ENCODE data around the gene C4A. TPM values are rescaled to one million over a fixed set of nuclear protein-coding genes. Genes with fewer than 3 reads are reported as not detected.
"Not testable (repeated sequence)": the region's sequence is repeated elsewhere in the genome, so short reads cannot be mapped to it uniquely, and the experiment has no call there.

Gene C4A
- total RNA-seq, 1 experiment from 2014 or later: 8.1 TPM

DNA sequence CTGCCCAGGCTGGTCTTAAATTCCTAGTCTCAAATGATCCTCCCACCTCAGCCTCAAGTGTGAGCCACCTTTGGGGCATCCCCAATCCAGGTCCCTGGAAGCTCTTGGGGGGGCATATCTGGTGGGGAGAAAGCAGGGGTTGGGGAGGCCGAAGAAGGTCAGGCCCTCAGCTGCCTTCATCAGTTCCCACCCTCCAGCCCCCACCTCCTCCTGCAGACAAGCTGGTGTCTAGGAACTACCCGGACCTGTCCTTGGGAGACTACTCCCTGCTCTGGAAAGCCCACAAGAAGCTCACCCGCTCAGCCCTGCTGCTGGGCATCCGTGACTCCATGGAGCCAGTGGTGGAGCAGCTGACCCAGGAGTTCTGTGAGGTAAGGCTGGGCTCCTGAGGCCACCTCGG is 57.0 kb downstream of the C4A start:
- ATAC-seq; H3K36me3 ChIP-seq (ENCODE audit: control insufficient read depth, insufficient read depth, low read length); BruUV-seq (replicated peaks); CTCF ChIA-PET; H3K27me3 ChIP-seq (ENCODE audit: control insufficient read depth, insufficient read depth, low read length); POLR2A ChIA-PET; H3K9me3 ChIP-seq (ENCODE audit: control insufficient read depth, insufficient read depth, low read depth, low read length); in situ Hi-C loops (cut with HindIII; ENCODE audit: low pct_unique_long_range_greater_than_20kb, low sequenced_read_pairs); H3K27ac ChIP-seq (ENCODE audit: low read length); DNase-seq (ENCODE audit: low read depth, low spot score); H3K4me3 ChIP-seq (ENCODE audit: low read depth in 2 of 2, low read length in 2 of 2); H3K4me1 ChIP-seq (ENCODE audit: control insufficient read depth, insufficient read depth, low read length); intact Hi-C loops (cut with micrococcal nuclease; ENCODE audit: unreplicated experiment): not testable (repeated sequence)

DNA sequence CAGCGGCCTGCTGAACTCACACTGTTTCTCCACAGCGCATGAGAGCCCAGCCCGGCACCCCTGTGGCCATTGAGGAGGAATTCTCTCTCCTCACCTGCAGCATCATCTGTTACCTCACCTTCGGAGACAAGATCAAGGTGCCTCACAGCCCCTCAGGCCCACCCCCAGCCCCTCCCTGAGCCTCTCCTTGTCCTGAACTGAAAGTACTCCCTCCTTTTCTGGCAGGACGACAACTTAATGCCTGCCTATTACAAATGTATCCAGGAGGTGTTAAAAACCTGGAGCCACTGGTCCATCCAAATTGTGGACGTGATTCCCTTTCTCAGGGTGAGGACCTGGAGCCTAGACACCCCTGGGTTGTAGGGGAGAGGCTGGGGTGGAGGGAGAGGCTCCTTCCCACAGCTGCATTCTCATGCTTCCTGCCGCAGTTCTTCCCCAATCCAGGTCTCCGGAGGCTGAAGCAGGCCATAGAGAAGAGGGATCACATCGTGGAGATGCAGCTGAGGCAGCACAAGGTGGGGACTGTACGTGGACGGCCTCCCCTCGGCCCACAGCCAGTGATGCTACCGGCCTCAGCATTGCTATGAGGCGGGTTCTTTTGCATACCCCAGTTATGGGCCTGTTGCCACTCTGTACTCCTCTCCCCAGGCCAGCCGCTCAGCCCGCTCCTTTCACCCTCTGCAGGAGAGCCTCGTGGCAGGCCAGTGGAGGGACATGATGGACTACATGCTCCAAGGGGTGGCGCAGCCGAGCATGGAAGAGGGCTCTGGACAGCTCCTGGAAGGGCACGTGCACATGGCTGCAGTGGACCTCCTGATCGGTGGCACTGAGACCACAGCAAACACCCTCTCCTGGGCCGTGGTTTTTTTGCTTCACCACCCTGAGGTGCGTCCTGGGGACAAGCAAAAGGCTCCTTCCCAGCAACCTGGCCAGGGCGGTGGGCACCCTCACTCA is 57.7 kb downstream of the C4A start:
- H3K4me1 ChIP-seq (ENCODE audit: control insufficient read depth, insufficient read depth, low read length); H3K27ac ChIP-seq (ENCODE audit: low read length); POLR2A ChIA-PET; in situ Hi-C loops (cut with HindIII; ENCODE audit: low pct_unique_long_range_greater_than_20kb, low sequenced_read_pairs); intact Hi-C loops (cut with micrococcal nuclease; ENCODE audit: unreplicated experiment); DNase-seq (ENCODE audit: low read depth, low spot score); H3K4me3 ChIP-seq (ENCODE audit: low read depth in 2 of 2, low read length in 2 of 2); H3K36me3 ChIP-seq (ENCODE audit: control insufficient read depth, insufficient read depth, low read length); CTCF ChIA-PET; BruUV-seq (replicated peaks); H3K9me3 ChIP-seq (ENCODE audit: control insufficient read depth, insufficient read depth, low read depth, low read length); H3K27me3 ChIP-seq (ENCODE audit: control insufficient read depth, insufficient read depth, low read length): not testable (repeated sequence)
- 0 out of 2 replicates have a peak, but pooled peaks have one; percentile 5 for ATAC-seq

DNA sequence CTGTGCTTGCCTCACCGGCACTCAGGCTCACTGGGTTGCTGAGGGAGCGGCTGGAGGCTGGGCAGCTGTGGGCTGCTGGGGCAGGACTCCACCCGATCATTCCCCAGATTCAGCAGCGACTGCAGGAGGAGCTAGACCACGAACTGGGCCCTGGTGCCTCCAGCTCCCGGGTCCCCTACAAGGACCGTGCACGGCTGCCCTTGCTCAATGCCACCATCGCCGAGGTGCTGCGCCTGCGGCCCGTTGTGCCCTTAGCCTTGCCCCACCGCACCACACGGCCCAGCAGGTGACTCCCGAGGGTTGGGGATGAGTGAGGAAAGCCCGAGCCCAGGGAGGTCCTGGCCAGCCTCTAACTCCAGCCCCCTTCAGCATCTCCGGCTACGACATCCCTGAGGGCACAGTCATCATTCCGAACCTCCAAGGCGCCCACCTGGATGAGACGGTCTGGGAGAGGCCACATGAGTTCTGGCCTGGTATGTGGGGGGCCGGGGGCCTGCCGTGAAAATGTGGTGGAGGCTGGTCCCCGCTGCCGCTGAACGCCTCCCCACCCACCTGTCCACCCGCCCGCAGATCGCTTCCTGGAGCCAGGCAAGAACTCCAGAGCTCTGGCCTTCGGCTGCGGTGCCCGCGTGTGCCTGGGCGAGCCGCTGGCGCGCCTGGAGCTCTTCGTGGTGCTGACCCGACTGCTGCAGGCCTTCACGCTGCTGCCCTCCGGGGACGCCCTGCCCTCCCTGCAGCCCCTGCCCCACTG is 58.6 kb downstream of the C4A start:
- intact Hi-C loops (cut with micrococcal nuclease; ENCODE audit: unreplicated experiment); BruUV-seq (replicated peaks); POLR2A ChIA-PET; in situ Hi-C loops (cut with HindIII; ENCODE audit: low pct_unique_long_range_greater_than_20kb, low sequenced_read_pairs); DNase-seq (ENCODE audit: low read depth, low spot score); H3K4me1 ChIP-seq (ENCODE audit: control insufficient read depth, insufficient read depth, low read length); H3K27ac ChIP-seq (ENCODE audit: low read length); CTCF ChIA-PET; H3K27me3 ChIP-seq (ENCODE audit: control insufficient read depth, insufficient read depth, low read length); H3K36me3 ChIP-seq (ENCODE audit: control insufficient read depth, insufficient read depth, low read length); H3K9me3 ChIP-seq (ENCODE audit: control insufficient read depth, insufficient read depth, low read depth, low read length); H3K4me3 ChIP-seq (ENCODE audit: low read depth in 2 of 2, low read length in 2 of 2): not testable (repeated sequence)
- ATAC-seq: 0 out of 2 replicates have a peak, but pooled peaks have one; percentile 3

- BruUV-seq (replicated peaks); H3K4me1 ChIP-seq (ENCODE audit: control insufficient read depth, insufficient read depth, low read length); CTCF ChIA-PET; H3K27me3 ChIP-seq (ENCODE audit: control insufficient read depth, insufficient read depth, low read length); intact Hi-C loops (cut with micrococcal nuclease; ENCODE audit: unreplicated experiment); H3K27ac ChIP-seq (ENCODE audit: low read length); DNase-seq (ENCODE audit: low read depth, low spot score); POLR2A ChIA-PET; H3K36me3 ChIP-seq (ENCODE audit: control insufficient read depth, insufficient read depth, low read length); in situ Hi-C loops (cut with HindIII; ENCODE audit: low pct_unique_long_range_greater_than_20kb, low sequenced_read_pairs); ATAC-seq; H3K4me3 ChIP-seq (ENCODE audit: low read depth in 2 of 2, low read length in 2 of 2); H3K9me3 ChIP-seq (ENCODE audit: control insufficient read depth, insufficient read depth, low read depth, low read length): not testable (repeated sequence)
Observed at GRCh38 chr6:32041050-32041321, 59.1 kb downstream of the C4A start.

DNA sequence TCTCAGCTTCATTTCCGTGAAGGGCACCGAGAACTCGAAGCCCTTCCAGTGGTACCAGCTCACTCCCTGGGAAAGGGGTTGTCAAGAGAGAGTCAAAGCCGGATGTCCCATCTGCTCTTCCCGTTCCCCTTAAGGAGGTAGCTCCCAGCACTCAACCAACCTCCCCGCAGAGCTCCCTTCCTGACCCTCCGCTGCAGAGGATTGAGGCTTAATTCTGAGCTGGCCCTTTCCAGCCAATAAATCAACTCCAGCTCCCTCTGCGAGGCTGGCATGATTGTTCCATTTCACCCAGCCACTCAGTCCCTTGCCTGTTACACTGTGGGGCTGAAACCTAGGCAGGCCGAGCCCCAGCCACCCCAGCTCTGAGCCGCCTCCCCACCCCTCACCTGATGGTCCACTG is 59.5 kb downstream of the C4A start:
- ATAC-seq; POLR2A ChIA-PET; H3K27ac ChIP-seq (ENCODE audit: low read length); intact Hi-C loops (cut with micrococcal nuclease; ENCODE audit: unreplicated experiment); H3K4me1 ChIP-seq (ENCODE audit: control insufficient read depth, insufficient read depth, low read length); H3K36me3 ChIP-seq (ENCODE audit: control insufficient read depth, insufficient read depth, low read length); CTCF ChIA-PET; in situ Hi-C loops (cut with HindIII; ENCODE audit: low pct_unique_long_range_greater_than_20kb, low sequenced_read_pairs); H3K9me3 ChIP-seq (ENCODE audit: control insufficient read depth, insufficient read depth, low read depth, low read length); H3K4me3 ChIP-seq (ENCODE audit: low read depth in 2 of 2, low read length in 2 of 2); DNase-seq (ENCODE audit: low read depth, low spot score); H3K27me3 ChIP-seq (ENCODE audit: control insufficient read depth, insufficient read depth, low read length); BruUV-seq (replicated peaks): not testable (repeated sequence)

- H3K4me1 ChIP-seq (ENCODE audit: control insufficient read depth, insufficient read depth, low read length); H3K36me3 ChIP-seq (ENCODE audit: control insufficient read depth, insufficient read depth, low read length); ATAC-seq; H3K27ac ChIP-seq (ENCODE audit: low read length); POLR2A ChIA-PET; intact Hi-C loops (cut with micrococcal nuclease; ENCODE audit: unreplicated experiment); in situ Hi-C loops (cut with HindIII; ENCODE audit: low pct_unique_long_range_greater_than_20kb, low sequenced_read_pairs); H3K27me3 ChIP-seq (ENCODE audit: control insufficient read depth, insufficient read depth, low read length); BruUV-seq (replicated peaks); DNase-seq (ENCODE audit: low read depth, low spot score); CTCF ChIA-PET; H3K9me3 ChIP-seq (ENCODE audit: control insufficient read depth, insufficient read depth, low read depth, low read length); H3K4me3 ChIP-seq (ENCODE audit: low read depth in 2 of 2, low read length in 2 of 2): not testable (repeated sequence)
Observed at GRCh38 chr6:32042276-32042675, 60.4 kb downstream of the C4A start.

DNA sequence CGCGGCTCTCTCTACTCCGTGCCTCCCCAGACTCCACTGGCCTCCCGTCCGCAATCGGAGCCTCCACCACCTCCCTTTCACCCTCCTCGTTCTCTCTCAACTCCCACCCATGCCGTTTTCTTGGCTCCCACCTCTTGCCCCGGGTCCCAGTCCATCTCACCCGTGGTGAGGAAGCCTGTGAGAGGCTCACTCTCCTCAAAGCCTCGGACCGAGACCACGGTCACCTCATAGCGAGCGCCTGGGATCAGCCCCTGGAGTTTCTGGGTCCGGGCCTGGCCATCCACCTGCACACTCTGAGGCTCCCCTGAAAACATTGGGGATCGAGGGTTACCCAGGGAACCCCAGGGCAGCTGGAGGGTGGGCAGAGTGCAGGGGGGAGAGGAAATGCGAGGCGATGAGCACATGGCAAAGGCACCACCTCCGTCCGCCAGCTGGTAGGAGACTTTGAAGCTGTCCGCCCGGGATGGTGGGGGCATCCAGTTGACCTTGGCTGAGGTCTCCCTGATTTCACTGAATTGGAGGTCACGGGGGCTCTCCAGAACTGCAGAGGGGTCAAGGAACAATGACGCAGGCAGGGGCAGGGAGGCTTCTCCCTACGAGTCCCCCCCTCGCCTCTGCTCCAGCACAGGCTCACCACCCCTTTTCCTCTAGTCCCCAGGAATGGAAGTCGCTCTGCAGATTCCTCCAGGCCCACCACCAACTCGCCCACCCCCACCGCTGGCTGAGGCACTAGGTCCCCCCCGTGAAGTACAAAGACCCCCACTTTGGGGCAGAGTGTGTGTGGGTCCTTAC is 61.9 kb downstream of the C4A start:
- H3K27ac ChIP-seq (ENCODE audit: low read length); H3K4me3 ChIP-seq (ENCODE audit: low read depth in 2 of 2, low read length in 2 of 2); H3K4me1 ChIP-seq (ENCODE audit: control insufficient read depth, insufficient read depth, low read length); ATAC-seq; DNase-seq (ENCODE audit: low read depth, low spot score); H3K27me3 ChIP-seq (ENCODE audit: control insufficient read depth, insufficient read depth, low read length); BruUV-seq (replicated peaks); H3K36me3 ChIP-seq (ENCODE audit: control insufficient read depth, insufficient read depth, low read length); POLR2A ChIA-PET; H3K9me3 ChIP-seq (ENCODE audit: control insufficient read depth, insufficient read depth, low read depth, low read length); CTCF ChIA-PET; intact Hi-C loops (cut with micrococcal nuclease; ENCODE audit: unreplicated experiment); in situ Hi-C loops (cut with HindIII; ENCODE audit: low pct_unique_long_range_greater_than_20kb, low sequenced_read_pairs): not testable (repeated sequence)
